H9 (cell line): ENCODE measurements around the gene SCAMP5. TPM values are rescaled to one million over a fixed set of nuclear protein-coding genes. Genes with fewer than 3 reads are reported as not detected.

Source experiments
- DNase-seq: peaks from one replicate; pipeline ENCODE4 v3.0.0-alpha.2; 2017
- H2AFZ ChIP-seq: one replicate; pipeline ENCODE4 v1.6.1; 2013; ENCODE audit warnings: mild to moderate bottlenecking, low read length, control low read depth, moderate library complexity
- H2AK5ac ChIP-seq: 2 replicates; pipeline ENCODE4 v1.6.1; 2013; ENCODE audit warnings: low read length, control low read depth, mixed read lengths; ENCODE audit not compliant: insufficient read length
- H2BK120ac ChIP-seq: one replicate; pipeline ENCODE4 v1.6.1; 2013; ENCODE audit warnings: low read depth, mild to moderate bottlenecking, low read length, control low read depth, inconsistent platforms; ENCODE audit not compliant: poor library complexity, severe bottlenecking
- H2BK12ac ChIP-seq: 2 replicates; pipeline ENCODE4 v1.6.1; 2013; ENCODE audit warnings: low read length, control low read depth, mixed read lengths, low read depth; ENCODE audit not compliant: insufficient read length
- H2BK15ac ChIP-seq: 2 replicates; pipeline ENCODE4 v1.6.1; 2013; ENCODE audit warnings: low read depth, low read length, control low read depth
- H2BK20ac ChIP-seq: one replicate; pipeline ENCODE4 v1.6.1; 2013; ENCODE audit warnings: low read depth, mild to moderate bottlenecking, low read length, control low read depth, inconsistent platforms; ENCODE audit not compliant: poor library complexity, severe bottlenecking
- H2BK5ac ChIP-seq: 2 replicates; pipeline ENCODE4 v1.6.1; 2013; ENCODE audit warnings: low read length, control low read depth, mixed read lengths; ENCODE audit not compliant: insufficient read length
- H3K14ac ChIP-seq: 2 replicates; pipeline ENCODE4 v1.6.1; 2013; ENCODE audit warnings: low read length, control low read depth; ENCODE audit not compliant: insufficient read depth
- H3K18ac ChIP-seq: 2 replicates; pipeline ENCODE4 v1.6.1; 2013; ENCODE audit warnings: low read depth, mild to moderate bottlenecking, mixed read lengths, low read length, control low read depth; ENCODE audit not compliant: insufficient read length
- H3K23ac ChIP-seq: 2 replicates; pipeline ENCODE4 v1.6.1; 2013; ENCODE audit warnings: low read length, control low read depth, mixed read lengths, low read depth; ENCODE audit not compliant: insufficient read length
- H3K23me2 ChIP-seq: 2 replicates; pipeline ENCODE4 v1.6.1; 2013; ENCODE audit warnings: low read depth, mild to moderate bottlenecking, mixed read lengths, low read length, control low read depth; ENCODE audit not compliant: insufficient read length, poor library complexity, severe bottlenecking
- H3K27ac ChIP-seq: 2 replicates; pipeline ENCODE4 v1.5.1; 2013; ENCODE audit warnings: low read length, control low read depth, mixed read lengths, low read depth; ENCODE audit not compliant: insufficient read length
- H3K27me3 ChIP-seq: 2 replicates; pipeline ENCODE4 v1.6.1; 2013; ENCODE audit warnings: low read length, control low read depth, inconsistent platforms; ENCODE audit not compliant: insufficient read depth
- H3K4ac ChIP-seq: 2 replicates; pipeline ENCODE4 v1.6.1; 2013; ENCODE audit warnings: low read depth, mild to moderate bottlenecking, control low read depth, inconsistent platforms, low read length, moderate library complexity
- H3K4me1 ChIP-seq: 2 replicates; pipeline ENCODE4 v1.6.1; 2013; ENCODE audit warnings: low read length, control low read depth, inconsistent platforms; ENCODE audit not compliant: insufficient read depth
- H3K4me2 ChIP-seq: 2 replicates; pipeline ENCODE4 v1.6.1; 2013; ENCODE audit warnings: low read length, control low read depth, mixed read lengths; ENCODE audit not compliant: insufficient read length, insufficient read depth
- H3K56ac ChIP-seq: 2 replicates; pipeline ENCODE4 v1.6.1; 2013; ENCODE audit warnings: low read depth, mild to moderate bottlenecking, mixed read lengths, low read length, control low read depth; ENCODE audit not compliant: insufficient read length
- H3K79me1 ChIP-seq: 2 replicates; pipeline ENCODE4 v1.6.1; 2013; ENCODE audit warnings: low read depth, mild to moderate bottlenecking, moderate library complexity, low read length, control low read depth, inconsistent platforms; ENCODE audit not compliant: insufficient read depth, poor library complexity, severe bottlenecking
- H3K79me2 ChIP-seq: 2 replicates; pipeline ENCODE4 v1.6.1; 2013; ENCODE audit warnings: low read length, control low read depth, inconsistent platforms; ENCODE audit not compliant: insufficient read depth
- H3K9ac ChIP-seq: 2 replicates; pipeline ENCODE4 v1.6.1; 2013; ENCODE audit warnings: low read length, control low read depth, mixed read lengths; ENCODE audit not compliant: insufficient read length; ENCODE audit errors: extremely low read depth
- H3K9me3 ChIP-seq: one replicate; pipeline ENCODE4 v1.6.1; 2013; ENCODE audit warnings: low read depth, low read length, inconsistent platforms; ENCODE audit not compliant: control insufficient read depth
- H3T11ph ChIP-seq: one replicate; pipeline ENCODE4 v1.6.1; 2013; ENCODE audit warnings: mild to moderate bottlenecking, low read length, control low read depth, inconsistent platforms
- H4K20me1 ChIP-seq: one replicate; pipeline ENCODE4 v1.6.1; 2013; ENCODE audit not compliant: control insufficient read depth, insufficient read length, insufficient read depth
- H4K5ac ChIP-seq: 2 replicates; pipeline ENCODE4 v1.6.1; 2013; ENCODE audit warnings: low read depth, mild to moderate bottlenecking, mixed read lengths, low read length, control low read depth; ENCODE audit not compliant: insufficient read length
- H4K8ac ChIP-seq: replicated peaks from 2 replicates; pipeline ENCODE4 v1.6.1; 2013; ENCODE audit warnings: low read length, control low read depth, mixed read lengths, low read depth; ENCODE audit not compliant: insufficient read length
- H4K91ac ChIP-seq: 2 replicates; pipeline ENCODE4 v1.6.1; 2013; ENCODE audit warnings: low read depth, mild to moderate bottlenecking, moderate library complexity, mixed read lengths, low read length, control low read depth; ENCODE audit not compliant: insufficient read length
- H3K27ac Mint-ChIP-seq, 3 experiments: 2 replicates in 2 of 3; 3 replicates in 1 of 3; pipeline ENCODE4 v1.8.0; 2020 to 2021; ENCODE audit warnings: mixed read lengths in 3 of 3, mild to moderate bottlenecking in 1 of 3, moderate library complexity in 1 of 3
- H3K27me3 Mint-ChIP-seq: 2 replicates; pipeline ENCODE4 v1.8.0; 2021; ENCODE audit warnings: low read depth, mild to moderate bottlenecking, moderate library complexity, mixed read lengths
- H3K36me3 Mint-ChIP-seq, 3 experiments: 2 replicates in 2 of 3; 3 replicates in 1 of 3; pipeline ENCODE4 v1.8.0; 2020 to 2021; ENCODE audit warnings: low read depth in 3 of 3, mixed read lengths in 3 of 3; ENCODE audit not compliant: insufficient read depth in 1 of 3
- H3K4me1 Mint-ChIP-seq, 2 experiments: 2 replicates each; pipeline ENCODE4 v1.8.0; 2020; ENCODE audit warnings: mixed read lengths in 2 of 2
- H3K4me3 Mint-ChIP-seq, 2 experiments: 2 replicates in 1 of 2; 3 replicates in 1 of 2; pipeline ENCODE4 v1.8.0; 2020 to 2021; ENCODE audit warnings: mild to moderate bottlenecking in 2 of 2, mixed read lengths in 2 of 2, moderate library complexity in 1 of 2
- H3K9me3 Mint-ChIP-seq, 2 experiments: 2 replicates in 1 of 2; 3 replicates in 1 of 2; pipeline ENCODE4 v1.8.0; 2020; ENCODE audit warnings: mild to moderate bottlenecking in 2 of 2, mixed read lengths in 2 of 2, moderate library complexity in 1 of 2
- CTCF ChIP-seq: fragments of 200-600 bp; sonication (generic); conservative IDR thresholded peaks from 3 replicates; pipeline ENCODE4 v1.8.0; 2021; ENCODE audit warnings: antibody characterized with exemption, mild to moderate bottlenecking
- WGBS: extraction: QIAGEN DNeasy Blood & Tissue Kit; methylation state at CpG from one replicate; pipeline ENCODE4 v1.1.7; 2013; ENCODE audit warnings: missing lambda C conversion rate, low lambda C conversion rate, mixed read lengths; ENCODE audit not compliant: insufficient read length; ENCODE audit errors: extremely low coverage; 5-methylcytosine and 5-hydroxymethylcytosine counted together
- total RNA-seq: library from RNA; stranded (reverse); gene quantifications from 2 replicates; pipeline ENCODE4 v1.2.1, GENCODE V29; 2021

Gene SCAMP5
- total RNA-seq, 1 experiment from 2014 or later = 47.8 TPM

- no peaks in the 10 kb centered on the region for H3K27me3 ChIP-seq
- H3K56ac ChIP-seq = no peak overlapping the region
- H3K79me2 ChIP-seq = no peaks in the 10 kb centered on the region
- no peaks in the 10 kb centered on the region for H3K27me3 Mint-ChIP-seq
- H4K8ac ChIP-seq = no peak overlapping the region
- no peak overlapping the region for H4K5ac ChIP-seq
- no peak overlapping the region for H2BK120ac ChIP-seq
- no peak overlapping the region for H2BK5ac ChIP-seq
- peaks cover 3 to 12% of the 10 kb centered on the region in 2 experiments for H3K4me1 Mint-ChIP-seq
- no peak overlapping the region for H3K4me2 ChIP-seq
- H4K91ac ChIP-seq = no peak overlapping the region
- H3K9me3 ChIP-seq = no peaks in the 10 kb centered on the region
- no peak for DNase-seq
- no peak overlapping the region; a peak in 1 of 7 replicates for H3K27ac Mint-ChIP-seq
- no peak overlapping the region for H2BK20ac ChIP-seq
- no peak overlapping the region for H3T11ph ChIP-seq
- H3K27ac ChIP-seq = no peak overlapping the region
- no peak overlapping the region for H2BK15ac ChIP-seq
- H3K23me2 ChIP-seq = no peaks in the 10 kb centered on the region
- no peak overlapping the region for H2BK12ac ChIP-seq
- no peak overlapping the region for H2AK5ac ChIP-seq
- H3K4ac ChIP-seq = no peak overlapping the region
- no peak overlapping the region for H3K18ac ChIP-seq
- no peaks in the 10 kb centered on the region for H4K20me1 ChIP-seq
- H3K9ac ChIP-seq = no peak overlapping the region
- no peak overlapping the region for H2AFZ ChIP-seq
- H3K14ac ChIP-seq = no peak overlapping the region
- H3K9me3 Mint-ChIP-seq = no peaks in the 10 kb centered on the region
- no peaks in the 10 kb centered on the region for H3K79me1 ChIP-seq
- no peak for TF ChIP-seq CTCF
- H3K4me1 ChIP-seq = no peaks in the 10 kb centered on the region
- peaks cover 12 to 25% (median 22%) of the 10 kb centered on the region in 3 experiments; a peak in 6 of 7 replicates for H3K36me3 Mint-ChIP-seq
- H3K4me3 Mint-ChIP-seq = no peak overlapping the region
- no peak overlapping the region for H3K23ac ChIP-seq
- no CpG with 5 or more reads among the region's 11 CpGs for WGBS
Observed at GRCh38 chr15:75049392-75049791, 54.0 kb downstream of the SCAMP5 start.
